ENCODE results near the gene BBLN.

The BBLN gene

GRCh38 chr9:128201441-128202369 lies 41.6 kb downstream of the BBLN start:
- peaks cover 26% of the 10 kb centered on the region; the same call in 1 of the 2 replicates for H3K27me3 ChIP-seq (ENCODE audit: insufficient read depth, low read length)
- no peaks in the 10 kb centered on the region for H4K20me1 ChIP-seq (ENCODE audit: insufficient read depth, low read length)
- no peaks in the 10 kb centered on the region for H3K9me2 ChIP-seq (ENCODE audit: low read depth, low read length)
- H3F3A ChIP-seq (ENCODE audit: insufficient read depth, low read length), result no peaks in the 10 kb centered on the region
- H3K9me3 ChIP-seq (ENCODE audit: low read length), result no peaks in the 10 kb centered on the region
- no peak for TF ChIP-seq EZH2 (IDR thresholded peaks at IDR 0.05; ENCODE audit: borderline replicate concordance, low read length)
- no peak for TF ChIP-seq CTCF (IDR thresholded peaks at IDR 0.05; ENCODE audit: low read length)
- H3K4me3 ChIP-seq (ENCODE audit: low read depth, low read length, poor library complexity, severe bottlenecking), result no peak overlapping the region
- no peak overlapping the region for H3K27ac ChIP-seq (ENCODE audit: low read depth, low read length, poor library complexity, severe bottlenecking)
- no peak overlapping the region for H3K4me2 ChIP-seq (ENCODE audit: low read length)
- no peaks in the 10 kb centered on the region for H3K36me3 ChIP-seq (ENCODE audit: insufficient read depth, low read length)
- no peak overlapping the region for H3K9ac ChIP-seq (ENCODE audit: low read length)
- H2AFZ ChIP-seq (ENCODE audit: low read length), result no peak overlapping the region
- H3K4me1 ChIP-seq (ENCODE audit: insufficient read depth, low read length, severe bottlenecking), result peaks cover 23% of the 10 kb centered on the region
- H3K79me2 ChIP-seq (ENCODE audit: insufficient read depth, low read length), result no peaks in the 10 kb centered on the region

GRCh38 chr9:128202648-128203023 lies 42.6 kb downstream of the BBLN start:
- peak overlapping the region; percentile 97 for H3K4me2 ChIP-seq (ENCODE audit: low read length)
- peak overlapping the region; percentile 71 for H3K4me3 ChIP-seq (ENCODE audit: low read depth, low read length, poor library complexity, severe bottlenecking)
- no peak overlapping the region; the same call in 1 of the 2 replicates for H3K9ac ChIP-seq (ENCODE audit: low read length)
- peak overlapping the region; percentile 79; the same call in 1 of the 2 replicates for H2AFZ ChIP-seq (ENCODE audit: low read length)
- H3K27me3 ChIP-seq (ENCODE audit: insufficient read depth, low read length), result peaks cover 22% of the 10 kb centered on the region; the same call in 1 of the 2 replicates
- TF ChIP-seq EZH2 (IDR thresholded peaks at IDR 0.05; ENCODE audit: borderline replicate concordance, low read length) (no peak), CTCF (IDR thresholded peaks at IDR 0.05; ENCODE audit: low read length) (no peak)
- H3K4me1 ChIP-seq (ENCODE audit: insufficient read depth, low read length, severe bottlenecking), result peaks cover 23% of the 10 kb centered on the region
- no peak overlapping the region for H3K27ac ChIP-seq (ENCODE audit: low read depth, low read length, poor library complexity, severe bottlenecking)
- H3K79me2 ChIP-seq (ENCODE audit: insufficient read depth, low read length), result no peaks in the 10 kb centered on the region
- H3K9me2 ChIP-seq (ENCODE audit: low read depth, low read length), result no peaks in the 10 kb centered on the region
- no peaks in the 10 kb centered on the region for H3F3A ChIP-seq (ENCODE audit: insufficient read depth, low read length)
- no peaks in the 10 kb centered on the region for H3K36me3 ChIP-seq (ENCODE audit: insufficient read depth, low read length)
- H3K9me3 ChIP-seq (ENCODE audit: low read length), result no peaks in the 10 kb centered on the region
- no peaks in the 10 kb centered on the region for H4K20me1 ChIP-seq (ENCODE audit: insufficient read depth, low read length)

GRCh38 chr9:128203024-128203706 lies 43.1 kb downstream of the BBLN start, which contains the start of gene DNM1:
DNM1 (plus strand) TSS chr9:128203379; CDS start chr9:128203471, 92 bp downstream.
- TF ChIP-seq EZH2 (IDR thresholded peaks at IDR 0.05; ENCODE audit: borderline replicate concordance, low read length), result no peak
- TF ChIP-seq CTCF (IDR thresholded peaks at IDR 0.05; ENCODE audit: low read length), result peak; percentile 49
- H3K27ac ChIP-seq (ENCODE audit: low read depth, low read length, poor library complexity, severe bottlenecking), result no peak within 1 kb of the TSS
- H3K27me3 ChIP-seq (ENCODE audit: insufficient read depth, low read length), result peaks cover 21% of the 10 kb centered on the region; the same call in 1 of the 2 replicates
- peaks cover 23% of the 10 kb centered on the region for H3K4me1 ChIP-seq (ENCODE audit: insufficient read depth, low read length, severe bottlenecking)
- H3K79me2 ChIP-seq (ENCODE audit: insufficient read depth, low read length), result no peaks in the 10 kb centered on the region
- H3K9me2 ChIP-seq (ENCODE audit: low read depth, low read length), result no peaks in the 10 kb centered on the region
- peak within 1 kb of the TSS; percentile 79; the same call in 1 of the 2 replicates for H2AFZ ChIP-seq (ENCODE audit: low read length)
- no peaks in the 10 kb centered on the region for H3F3A ChIP-seq (ENCODE audit: insufficient read depth, low read length)
- H3K36me3 ChIP-seq (ENCODE audit: insufficient read depth, low read length), result no peaks in the 10 kb centered on the region
- peak within 1 kb of the TSS; percentile 97 for H3K4me2 ChIP-seq (ENCODE audit: low read length)
- no peaks in the 10 kb centered on the region for H4K20me1 ChIP-seq (ENCODE audit: insufficient read depth, low read length)
- H3K4me3 ChIP-seq (ENCODE audit: low read depth, low read length, poor library complexity, severe bottlenecking), result peak within 1 kb of the TSS; percentile 71
- peak within 1 kb of the TSS; percentile 53; the same call in 1 of the 2 replicates for H3K9ac ChIP-seq (ENCODE audit: low read length)
- no peaks in the 10 kb centered on the region for H3K9me3 ChIP-seq (ENCODE audit: low read length)

Measured in OCI-LY1 (cell line).